ENCODE data around the gene SPG11. TPM values are rescaled to one million over a fixed set of nuclear protein-coding genes. Genes with fewer than 3 reads are reported as not detected.
"Not testable (repeated sequence)": the region's sequence is repeated elsewhere in the genome, so short reads cannot be mapped to it uniquely, and the experiment has no call there.

The SPG11 gene
- total RNA-seq, 1 donor from 2014 or later = 155 TPM

DNA sequence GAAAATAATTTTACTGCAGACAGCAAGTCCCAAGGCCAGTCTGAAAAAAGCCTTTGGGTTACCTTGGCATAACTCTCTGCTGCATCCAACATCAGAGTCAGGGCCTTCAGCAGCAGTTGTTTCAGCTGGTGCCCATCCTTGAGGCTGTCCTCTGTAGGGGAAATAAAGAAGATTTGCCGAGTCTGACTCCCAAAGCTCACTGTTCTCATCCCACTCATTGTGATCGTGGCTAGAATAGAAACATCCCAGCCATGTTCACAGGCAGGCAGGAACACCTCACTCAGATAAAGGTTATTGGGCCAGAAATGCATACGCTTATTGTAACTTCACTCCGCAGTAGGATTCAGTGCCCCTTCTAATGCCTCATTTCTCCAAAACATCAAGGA is 97.3 kb downstream of the SPG11 start:
- DNase-seq (ENCODE audit: low spot score) = no peak

DNA sequence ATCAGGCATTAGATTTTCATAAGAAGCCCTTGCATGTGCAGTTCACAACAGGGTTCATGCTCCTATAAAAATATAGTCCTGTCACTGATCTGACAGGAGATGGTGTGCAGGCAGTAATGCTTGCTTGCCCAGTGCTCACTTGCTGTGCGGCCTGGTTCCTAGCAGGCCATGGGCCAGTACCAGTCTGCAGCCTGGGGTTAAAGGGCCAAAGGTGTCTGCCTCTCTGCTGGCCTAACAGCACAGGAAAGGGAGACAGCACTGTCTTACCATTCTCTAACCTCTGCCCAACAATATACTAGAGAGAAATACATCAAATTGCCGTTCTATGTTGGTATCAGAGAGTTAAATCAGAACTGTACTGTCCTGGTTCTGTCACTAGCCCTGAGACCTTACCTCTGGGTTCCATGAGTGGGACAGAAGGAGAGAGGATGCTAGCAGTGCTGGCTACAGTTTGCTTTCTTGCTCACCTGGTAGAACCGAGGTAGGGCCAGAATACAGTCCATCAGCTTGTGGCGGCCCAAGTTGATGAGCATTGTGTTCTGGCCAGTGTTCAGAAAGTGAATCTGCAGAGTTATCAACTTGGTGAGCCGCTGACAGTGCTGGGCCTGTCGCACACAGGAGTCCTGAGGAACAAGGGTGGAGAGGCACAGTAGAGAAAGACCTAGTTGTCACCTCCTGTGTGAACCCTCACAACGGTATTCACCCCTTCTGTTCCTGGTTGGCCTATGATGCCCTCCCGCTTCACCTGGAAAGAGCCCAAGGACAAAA is 97.9 kb downstream of the SPG11 start:
- no peak for DNase-seq (ENCODE audit: low spot score)

DNA sequence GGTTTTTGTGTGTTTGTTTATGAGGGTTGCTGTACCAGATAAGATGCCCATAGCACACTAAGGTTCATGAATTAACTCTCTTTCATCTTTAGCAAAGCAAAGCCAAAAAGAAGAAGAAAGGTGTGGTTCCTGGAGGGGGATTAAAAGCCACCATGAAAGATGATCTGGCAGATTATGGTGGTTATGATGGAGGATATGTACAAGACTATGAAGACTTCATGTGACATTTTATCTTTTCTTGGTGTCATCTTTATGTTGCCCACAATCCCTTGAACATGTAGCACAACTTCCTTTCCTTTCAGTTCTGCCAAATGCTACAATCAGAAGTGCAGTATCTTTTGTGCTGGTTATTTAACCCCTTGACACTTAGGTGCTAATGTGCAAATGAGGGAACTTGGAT is 102.5 kb downstream of the SPG11 start:
- not testable (repeated sequence) for DNase-seq (ENCODE audit: low spot score)

DNA sequence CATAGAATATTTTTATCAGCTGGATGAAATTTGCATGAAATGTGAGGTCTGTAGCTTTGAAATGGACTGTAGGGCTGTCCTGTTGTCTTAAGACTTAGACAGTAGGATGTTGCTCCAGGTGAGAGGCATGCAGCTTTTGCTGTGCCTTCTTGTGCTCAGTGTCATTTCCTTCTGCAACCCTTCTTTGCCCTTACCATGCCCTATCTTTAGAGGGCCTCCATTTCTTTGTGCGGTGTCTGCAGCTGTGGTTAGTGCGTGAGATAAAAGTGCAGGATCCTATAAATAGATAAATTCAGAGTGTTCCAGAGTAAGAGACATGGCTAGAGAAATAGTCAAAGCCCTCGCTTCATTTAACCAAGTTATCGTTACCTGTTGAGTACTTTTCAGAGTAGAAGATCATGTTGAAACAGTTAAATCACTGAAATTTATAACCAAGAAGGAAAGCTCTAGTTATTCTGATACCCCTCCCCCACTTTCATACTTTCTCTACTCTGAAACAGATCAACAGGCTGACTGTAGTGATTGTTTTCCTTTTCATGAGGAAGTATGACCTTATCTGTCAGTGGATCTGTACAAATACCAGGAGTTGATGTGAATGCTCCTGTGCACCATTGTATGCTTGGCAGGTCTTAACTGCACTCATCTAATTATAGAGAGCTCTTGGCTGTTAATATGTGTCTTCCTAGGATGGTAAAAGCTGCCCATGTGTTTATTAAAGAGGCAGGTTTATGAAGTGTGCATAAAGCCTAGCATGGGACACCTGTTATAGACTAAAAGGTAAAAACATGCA is 108.3 kb downstream of the SPG11 start:
- DNase-seq (ENCODE audit: low spot score) = no peak

DNA sequence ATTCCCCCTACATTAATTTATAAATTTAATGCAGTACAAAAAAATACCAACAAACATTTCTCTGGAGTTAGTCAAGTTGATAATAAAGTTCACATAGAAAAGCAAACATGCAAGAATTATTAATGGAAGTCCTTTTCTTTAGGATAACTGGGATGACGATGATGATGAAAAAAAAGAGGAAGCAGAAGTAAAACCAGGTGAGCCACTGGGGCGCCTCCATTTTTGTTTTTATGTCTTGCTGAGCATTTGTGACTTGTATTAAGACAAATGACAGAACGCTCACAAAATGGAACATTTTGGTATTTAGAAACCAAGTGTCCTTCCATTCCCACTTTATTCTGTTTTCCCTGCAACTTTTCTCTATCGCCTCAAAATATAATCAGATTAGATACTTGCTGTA is 112.7 kb downstream of the SPG11 start:
- no peak for DNase-seq (ENCODE audit: low spot score)

DNA sequence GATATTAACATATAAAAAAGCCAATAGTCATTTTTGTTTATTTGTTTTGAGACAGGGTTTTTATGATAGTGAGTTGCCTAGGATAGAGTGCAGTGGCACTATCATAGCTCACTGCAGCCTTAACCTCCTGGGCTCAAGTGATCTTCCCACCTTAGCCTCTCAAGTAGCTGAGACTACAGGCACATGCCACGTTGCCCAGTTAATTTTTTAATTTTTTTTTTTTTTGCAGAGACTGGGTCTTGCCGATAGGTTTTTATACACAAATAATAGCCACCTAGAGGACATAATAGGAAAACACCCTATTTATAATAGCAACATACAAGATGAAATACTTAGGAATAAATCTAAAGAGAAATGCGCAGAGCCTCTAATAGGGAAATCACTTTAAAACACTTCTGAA is 113.2 kb downstream of the SPG11 start:
- no peak for DNase-seq (ENCODE audit: low spot score)

DNA sequence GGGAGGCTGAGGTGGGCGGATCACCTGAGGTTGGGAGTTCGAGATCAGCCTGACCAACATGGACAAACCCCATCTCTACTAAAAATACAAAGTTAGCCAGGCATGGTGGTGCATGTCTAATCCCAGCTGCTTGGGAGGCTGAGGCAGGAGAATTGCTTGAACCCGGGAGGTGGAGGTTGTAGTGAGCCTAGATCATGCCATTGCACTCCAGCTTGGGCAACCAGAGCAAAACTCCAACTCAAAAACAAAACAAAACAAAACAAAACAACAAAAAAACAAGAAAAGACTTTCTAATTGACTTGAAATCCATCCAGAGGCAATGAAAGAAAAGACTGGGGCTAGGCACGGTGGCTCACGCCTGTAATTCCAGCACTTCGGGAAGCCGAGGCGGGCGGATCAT is 114.3 kb downstream of the SPG11 start:
- not testable (repeated sequence) for DNase-seq (ENCODE audit: low spot score)

DNA sequence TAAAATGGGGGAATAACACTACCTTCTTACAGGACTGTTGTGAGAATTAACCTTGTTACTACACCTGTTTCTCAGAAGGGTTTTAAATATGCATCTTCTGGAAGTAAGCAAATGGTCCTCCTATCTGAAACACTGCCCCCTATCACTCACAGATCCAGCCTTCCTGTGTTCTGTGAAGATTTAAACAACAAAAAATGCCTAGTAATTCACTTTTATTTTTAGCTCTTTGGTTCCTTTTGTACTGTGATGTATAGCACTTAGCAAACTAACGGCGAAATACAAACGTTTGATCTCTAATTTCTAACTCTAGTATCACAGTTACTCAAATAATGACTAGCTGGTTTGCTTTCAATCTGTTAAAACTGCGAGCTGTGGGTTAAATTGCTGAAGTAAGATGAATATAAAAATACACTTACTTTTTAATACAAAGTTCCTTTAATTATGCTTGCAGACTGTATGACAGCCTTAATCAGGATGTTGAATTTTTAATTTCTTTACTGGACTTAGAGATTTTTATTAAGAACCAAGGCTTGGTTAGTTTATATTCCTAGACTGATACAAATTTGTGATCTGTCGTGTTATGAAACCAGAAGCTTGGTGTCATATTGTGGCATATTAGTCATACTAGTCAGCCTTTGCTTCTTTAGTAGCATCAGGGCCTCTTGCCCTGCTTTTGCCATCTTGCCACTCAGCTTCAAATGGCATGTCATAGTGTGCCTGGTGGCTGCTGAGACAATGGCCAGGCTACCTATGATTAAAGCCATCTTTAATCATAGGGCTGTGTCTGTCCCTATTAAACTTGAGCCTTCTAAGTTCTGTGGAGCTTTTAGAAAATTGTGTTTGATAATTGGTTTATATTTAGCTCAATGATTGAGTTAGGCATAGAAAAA is 117.3 kb downstream of the SPG11 start:
- DNase-seq (ENCODE audit: low spot score) = no peak

DNA sequence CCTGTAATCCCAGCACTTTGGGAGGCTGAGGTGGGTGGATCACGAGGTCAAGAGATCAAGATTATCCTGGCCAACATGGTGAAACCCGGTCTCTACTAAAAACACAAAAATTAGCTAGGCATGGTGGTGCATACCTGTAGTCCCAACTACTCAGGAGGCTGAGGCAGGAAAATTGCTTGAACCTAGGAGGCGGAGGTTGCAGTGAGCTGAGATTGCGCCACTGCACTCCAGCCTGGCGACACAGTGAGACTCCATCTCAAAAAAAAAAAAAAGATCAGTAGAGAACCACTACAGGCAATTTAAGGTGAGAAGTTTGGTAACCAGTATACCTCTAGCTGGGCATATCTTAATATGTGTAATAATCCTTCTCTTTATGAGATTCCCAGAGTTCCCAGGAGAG is 118.7 kb downstream of the SPG11 start:
- DNase-seq (ENCODE audit: low spot score) = not testable (repeated sequence)

DNA sequence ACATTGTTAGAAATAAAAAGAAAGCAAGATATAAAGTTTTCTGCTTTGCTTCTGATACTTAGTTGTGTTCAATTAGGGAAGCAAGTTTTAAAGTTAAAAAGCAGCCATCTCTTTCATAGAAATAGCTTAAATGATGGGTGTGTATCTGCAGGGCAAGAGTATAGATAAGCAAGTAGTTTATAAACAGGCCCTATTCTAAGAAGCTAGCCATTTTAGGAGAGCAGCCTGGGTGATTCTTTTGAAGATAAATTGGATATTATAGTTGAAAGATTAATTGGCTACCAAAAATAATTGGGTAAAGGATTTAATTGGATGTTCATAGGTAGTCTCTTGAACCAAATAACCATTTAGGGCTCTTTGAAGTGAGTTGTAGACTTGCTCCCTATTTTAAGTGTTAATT is 120.9 kb downstream of the SPG11 start:
- no peak for DNase-seq (ENCODE audit: low spot score)

DNA sequence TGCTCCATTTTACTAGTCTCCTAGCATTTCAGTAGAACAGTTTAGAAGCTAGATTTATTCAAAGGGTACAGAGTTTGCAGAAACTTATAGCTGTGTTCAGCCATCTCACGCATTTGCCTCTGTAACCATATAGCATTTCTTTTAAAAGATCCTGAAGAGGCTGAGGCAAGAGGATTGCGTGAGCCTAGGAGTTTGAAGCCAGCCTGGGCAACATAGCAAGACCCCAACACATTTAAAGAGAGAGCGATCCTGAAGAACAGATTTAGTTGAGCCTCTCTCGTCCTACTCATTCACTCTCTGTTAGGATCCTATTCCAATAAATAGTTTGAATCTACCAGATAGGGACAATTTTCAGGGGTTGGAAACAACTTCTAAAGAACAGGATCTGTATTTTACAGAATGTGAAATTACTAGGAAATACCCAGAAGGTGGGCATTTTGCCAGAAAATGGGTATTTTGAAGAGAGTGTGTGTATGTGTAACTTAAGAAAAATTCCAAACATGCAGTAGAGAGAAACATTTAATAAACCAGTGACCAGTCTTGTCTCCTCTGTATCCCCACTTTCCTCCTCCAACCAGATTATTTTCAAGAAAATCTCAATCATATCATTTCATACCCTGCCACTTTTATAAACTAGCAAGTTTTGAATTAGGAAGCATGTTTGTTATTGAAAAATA is 122.0 kb downstream of the SPG11 start:
- DNase-seq (ENCODE audit: low spot score) = no peak

DNA sequence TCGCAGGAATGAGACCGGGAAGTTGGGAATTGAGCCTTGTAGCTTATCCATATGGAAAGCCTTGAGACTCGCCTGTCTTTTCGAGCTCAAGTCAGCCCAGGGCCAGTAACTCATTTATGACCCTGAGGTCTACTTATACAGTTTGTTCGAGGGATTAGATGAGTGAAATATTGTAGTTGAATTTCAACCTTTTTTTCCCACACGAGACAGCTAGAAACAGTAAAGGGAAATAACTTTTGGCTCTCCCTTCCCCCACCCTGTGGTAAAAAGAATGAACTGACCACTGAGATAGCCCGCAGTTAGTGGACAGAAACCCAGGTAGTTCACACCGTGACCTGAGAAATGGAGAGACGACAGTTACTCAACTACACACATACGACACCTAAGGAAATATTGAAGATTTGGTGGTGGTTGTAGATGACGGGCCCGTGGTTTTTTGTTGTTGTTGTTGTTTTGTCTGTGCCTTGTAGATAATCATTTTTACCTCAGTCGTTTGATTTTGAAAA is 125.7 kb downstream of the SPG11 start:
- DNase-seq (ENCODE audit: low spot score) = no peak

DNA sequence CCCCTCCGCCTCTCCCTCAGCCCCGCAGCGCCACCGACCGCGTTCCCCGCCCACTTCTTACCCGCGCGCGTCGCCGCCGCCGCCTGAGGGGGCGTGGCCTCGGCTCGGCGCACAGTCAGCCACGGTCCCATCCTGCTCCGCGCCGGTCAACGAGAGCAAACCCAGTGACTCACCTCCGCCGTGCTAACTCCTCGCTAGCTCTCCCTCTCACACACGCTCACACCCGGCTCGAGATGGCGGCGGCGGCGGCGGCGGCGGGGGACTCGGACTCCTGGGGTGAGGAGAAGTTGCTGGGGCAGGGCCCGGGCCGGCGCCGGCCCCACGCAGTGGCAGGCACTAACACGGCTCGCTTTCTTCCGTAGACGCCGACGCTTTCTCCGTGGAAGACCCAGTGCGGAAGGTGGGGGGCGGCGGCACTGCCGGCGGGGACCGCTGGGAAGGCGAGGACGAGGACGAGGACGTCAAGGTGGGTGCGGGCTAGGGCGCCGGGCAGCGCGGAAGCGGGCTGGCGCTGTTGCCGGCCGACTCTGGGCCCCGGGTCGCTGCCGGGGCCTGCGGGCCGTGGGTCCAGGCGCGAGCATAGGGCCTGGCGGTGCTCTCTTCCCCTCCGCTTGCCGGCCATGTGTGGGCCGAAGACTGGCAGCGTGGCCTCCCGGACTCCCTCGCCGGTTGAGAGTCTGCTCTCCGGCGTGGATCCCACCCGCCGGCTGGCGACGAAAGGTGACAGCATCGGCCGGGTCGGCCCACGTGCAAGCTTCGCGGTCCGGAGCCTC is 126.3 kb downstream of the SPG11 start, which contains the start of gene EIF3J:
Gene EIF3J (plus strand): TSS at position 186 of the 773 bp plus-strand sequence. CDS start 48 bp downstream, at position 234.
- DNase-seq (ENCODE audit: low spot score) = peak; percentile 95

DNA sequence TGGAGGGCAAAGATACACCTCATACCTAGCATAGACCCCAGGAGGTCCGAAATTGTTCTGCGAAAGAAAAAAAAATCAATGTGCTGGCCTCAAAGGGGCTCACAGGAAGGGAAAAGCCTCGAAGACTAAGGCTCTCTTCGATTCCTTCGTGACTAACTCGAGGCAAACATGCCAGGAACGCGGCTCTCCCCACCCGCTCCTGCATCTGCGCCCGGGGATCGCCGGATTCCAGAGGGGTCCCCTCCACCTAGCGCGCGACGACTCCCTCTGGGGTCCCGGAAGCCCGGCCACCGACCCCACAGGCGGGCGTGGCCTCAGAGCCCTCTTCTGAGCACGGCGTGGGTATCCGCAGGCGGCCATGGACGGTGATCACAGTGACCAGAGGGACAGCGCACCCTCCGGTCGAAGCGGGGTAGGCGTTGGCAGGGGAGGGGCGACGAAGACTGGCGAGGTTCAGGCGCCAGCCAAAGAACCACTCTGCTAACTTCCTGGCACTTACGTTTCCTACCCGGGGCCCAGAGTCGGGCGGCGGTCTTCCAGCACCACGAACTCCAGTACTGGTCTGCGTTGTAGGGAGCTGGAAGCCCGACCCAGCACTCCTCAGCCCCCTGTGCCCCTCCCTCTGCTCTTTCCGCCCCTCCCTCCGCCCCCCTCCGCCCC is 127.0 kb downstream of the SPG11 start:
- DNase-seq (ENCODE audit: low spot score) = no peak

DNA sequence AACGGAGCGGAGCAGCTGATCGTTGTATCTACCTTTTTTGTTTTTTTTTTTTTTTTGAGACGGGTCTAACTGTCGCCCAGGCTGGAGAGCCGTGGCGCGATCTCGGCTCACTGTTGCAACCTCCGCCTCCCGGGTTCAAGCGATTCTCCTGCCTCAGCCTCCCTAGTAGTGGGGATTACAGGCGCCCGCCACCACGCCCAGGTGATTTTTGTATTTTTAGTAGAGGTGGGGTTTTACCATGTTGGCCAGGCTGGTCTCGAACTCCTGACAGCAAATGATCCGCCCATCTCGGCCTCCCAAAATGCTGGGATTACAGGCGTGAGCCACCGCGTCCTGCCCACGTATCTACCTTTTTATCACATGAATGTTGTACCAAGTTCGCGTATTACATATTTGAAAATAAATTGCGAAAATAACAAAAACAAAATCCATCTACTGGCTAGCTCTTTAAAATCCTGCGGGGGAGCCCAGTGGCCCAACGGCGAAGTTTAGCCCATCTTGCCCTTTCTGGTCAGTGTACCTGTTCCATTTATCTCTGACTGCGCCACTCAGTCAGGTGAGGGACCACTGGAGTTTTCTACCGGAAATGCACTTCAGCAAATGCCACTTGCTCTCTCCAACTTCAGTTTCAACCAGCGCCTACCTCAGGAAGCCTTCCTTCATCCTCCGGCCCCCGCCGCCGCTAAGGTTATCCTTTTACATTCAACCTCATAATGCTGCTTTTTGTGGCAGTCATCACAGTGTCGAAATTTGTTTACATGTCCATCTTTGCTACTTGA is 127.8 kb downstream of the SPG11 start:
- DNase-seq (ENCODE audit: low spot score) = peak; percentile 48

DNA sequence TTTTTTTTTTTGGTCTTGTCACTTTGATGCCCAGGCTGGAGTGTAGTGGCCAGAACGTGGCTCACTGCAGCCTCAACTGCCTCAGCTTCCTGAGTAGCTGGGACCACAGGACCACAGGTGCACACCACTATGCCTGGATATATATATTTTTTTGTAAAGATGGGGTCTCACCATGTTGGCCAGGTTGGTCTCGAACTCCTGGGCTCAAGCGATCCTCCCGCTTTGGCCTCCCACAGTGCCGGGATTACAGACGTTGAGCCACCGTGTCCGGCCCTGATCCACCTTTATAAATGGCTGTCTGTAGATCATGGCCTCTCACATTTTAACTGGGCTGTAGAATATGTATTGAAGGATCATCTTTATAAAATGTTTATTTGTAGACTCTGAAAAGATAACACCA is 128.4 kb downstream of the SPG11 start:
- no peak for DNase-seq (ENCODE audit: low spot score)

DNA sequence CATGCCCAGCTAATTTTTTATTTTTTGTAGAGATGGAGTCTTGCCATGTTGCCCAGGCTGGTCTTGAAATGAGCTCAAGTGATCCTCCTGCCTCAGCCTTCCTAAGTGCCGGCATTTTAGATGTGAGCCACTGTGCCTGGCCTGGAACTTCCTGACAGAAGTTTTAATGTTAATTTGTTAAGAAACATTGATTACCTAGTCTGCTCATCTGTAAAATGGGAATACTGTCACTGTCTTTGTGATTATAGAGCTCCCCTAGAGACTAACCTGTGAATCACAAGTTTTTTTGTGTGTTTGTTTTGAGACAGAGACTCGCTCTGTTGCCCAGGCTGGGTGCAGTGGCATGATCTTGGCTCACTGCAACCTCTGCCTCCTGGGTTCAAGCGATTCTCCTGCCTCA is 130.8 kb downstream of the SPG11 start:
- no peak for DNase-seq (ENCODE audit: low spot score)

DNA sequence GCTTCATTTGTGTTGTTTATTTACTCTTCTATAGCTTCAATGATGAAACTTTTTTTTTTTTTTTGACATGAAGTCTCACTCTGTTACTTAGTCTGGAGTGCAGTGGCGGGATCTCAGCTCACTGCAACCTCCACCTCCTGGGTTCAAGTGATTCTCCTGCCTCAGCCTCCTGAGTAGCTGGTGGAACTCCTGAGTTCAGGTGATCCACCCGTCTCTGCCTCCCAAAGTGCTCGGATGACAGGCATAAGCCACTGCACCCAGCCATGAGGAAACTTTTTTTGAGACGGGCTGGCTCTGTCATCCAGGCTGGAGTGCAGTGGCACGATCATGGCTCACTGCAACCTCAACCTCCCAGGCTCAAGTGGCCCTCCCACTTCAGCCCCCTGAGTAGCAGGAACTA is 131.2 kb downstream of the SPG11 start:
- DNase-seq (ENCODE audit: low spot score) = not testable (repeated sequence)

DNA sequence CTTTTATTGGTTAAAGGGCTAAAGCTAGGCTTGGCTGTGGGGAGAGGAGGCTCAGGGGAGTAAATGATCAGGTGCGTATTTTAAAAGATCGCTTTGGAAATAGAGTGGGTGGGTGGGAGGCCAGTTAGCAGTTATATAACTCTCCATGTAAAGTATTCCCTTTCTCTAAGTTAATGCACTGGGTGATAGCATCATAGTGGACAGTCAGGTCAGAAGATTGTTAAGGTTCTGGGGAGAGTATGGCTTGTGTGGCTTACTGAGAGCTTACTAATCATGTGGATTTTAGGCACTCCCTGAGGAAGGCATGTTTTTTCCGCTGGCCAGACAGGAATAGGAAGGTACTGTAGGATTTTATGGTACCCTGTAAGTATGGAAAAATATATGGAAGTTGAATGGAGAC is 132.8 kb downstream of the SPG11 start:
- no peak for DNase-seq (ENCODE audit: low spot score)

Measured in ureter (tissue), 1 donor.